Right atrium auricular region (tissue), 2 donors: Measurements from ENCODE around the gene CTSE. TPM values are rescaled to one million over a fixed set of nuclear protein-coding genes. Genes with fewer than 3 reads are reported as not detected.

Source experiments
- DNase-seq: peaks from one replicate; pipeline ENCODE4 v3.0.0-alpha.2; 2019; ENCODE audit warnings: low spot score
- H3K27ac ChIP-seq, 2 donors: fragments of 200-600 bp; sonication (generic); 1 replicate in 1 of 2; 2 replicates in 1 of 2; pipeline ENCODE4 v1.5.1; 2016 to 2019
- H3K27me3 ChIP-seq, 2 donors: fragments of 200-600 bp; sonication (generic); one replicate each; pipeline versions ENCODE4 v1.5.1 to v1.6.0; 2017 to 2019
- H3K36me3 ChIP-seq: fragments of 200-600 bp; sonication (generic); one replicate; pipeline ENCODE4 v1.5.1; 2016
- H3K4me1 ChIP-seq, 2 donors: fragments of 200-600 bp; sonication (generic); one replicate each; pipeline versions ENCODE4 v1.5.1 to v1.6.0; 2017 to 2019
- H3K4me3 ChIP-seq, 2 donors: fragments of 200-600 bp; sonication (generic); 1 replicate in 1 of 2; 2 replicates in 1 of 2; pipeline ENCODE4 v1.5.1; 2017 to 2019; ENCODE audit warnings: mild to moderate bottlenecking in 1 of 2, moderate library complexity in 1 of 2
- H3K9me3 ChIP-seq, 2 donors: fragments of 200-600 bp; sonication (generic); one replicate each; pipeline ENCODE4 v1.5.1; 2019
- total RNA-seq, 2 donors: library from RNA; depleted of rRNA; stranded (reverse); fragments of >200 nt; gene quantifications; one replicate each; pipeline ENCODE4 v1.1.0, GENCODE V29; 2016
- TF ChIP-seq, protein P1 (sequence below), 2 donors: fragments of 200-600 bp; sonication (generic); IDR thresholded peaks; one replicate each; pipeline ENCODE4 v1.5.1; 2019; ENCODE audit warnings: antibody characterized with exemption in 2 of 2

Gene CTSE
- total RNA-seq, 2 donors from 2014 or later = 1.1 TPM; not detected in 1

DNA sequence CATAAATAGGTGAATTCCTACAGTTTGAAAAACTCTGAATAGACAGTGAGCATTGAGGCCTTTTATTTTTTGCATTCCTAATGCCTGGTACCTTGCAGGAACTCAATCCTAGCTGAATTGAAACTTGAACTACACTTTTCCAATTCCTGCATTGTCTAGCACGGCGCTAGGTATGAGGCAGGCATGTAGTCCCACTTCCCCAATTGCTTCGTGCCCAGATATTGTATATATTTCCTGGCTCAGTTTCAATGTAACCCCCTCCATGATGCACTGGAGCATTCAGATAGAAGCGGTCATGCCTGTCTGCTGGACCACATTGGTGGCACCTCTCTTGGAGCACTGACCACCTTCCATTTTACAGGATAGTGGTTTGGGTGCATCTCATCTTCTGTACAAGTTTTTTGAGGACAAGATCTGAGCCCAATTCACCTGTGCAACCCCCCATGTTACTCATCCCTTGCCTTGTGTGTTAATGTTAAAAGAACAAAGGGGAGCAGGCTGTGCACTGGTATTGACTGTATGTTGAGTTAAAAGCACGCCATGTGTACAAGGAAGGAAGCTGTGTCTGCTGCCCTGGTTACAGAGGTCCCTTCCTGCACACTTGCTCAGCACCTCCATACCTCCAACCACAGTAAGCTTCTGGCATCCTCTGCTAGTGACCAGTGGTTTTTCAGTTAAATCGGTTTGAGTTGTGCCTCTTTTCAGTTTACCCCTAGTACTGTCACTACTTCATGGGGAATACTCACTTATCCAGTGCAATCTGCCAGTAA lies 10.5 kb downstream of the CTSE start:
- no peak overlapping the region for H3K4me3 ChIP-seq
- no peaks in the 10 kb centered on the region for H3K4me1 ChIP-seq
- no peak overlapping the region for H3K27ac ChIP-seq
- no peaks in the 10 kb centered on the region for H3K36me3 ChIP-seq
- no peak for DNase-seq
- TF ChIP-seq, protein P1, sequence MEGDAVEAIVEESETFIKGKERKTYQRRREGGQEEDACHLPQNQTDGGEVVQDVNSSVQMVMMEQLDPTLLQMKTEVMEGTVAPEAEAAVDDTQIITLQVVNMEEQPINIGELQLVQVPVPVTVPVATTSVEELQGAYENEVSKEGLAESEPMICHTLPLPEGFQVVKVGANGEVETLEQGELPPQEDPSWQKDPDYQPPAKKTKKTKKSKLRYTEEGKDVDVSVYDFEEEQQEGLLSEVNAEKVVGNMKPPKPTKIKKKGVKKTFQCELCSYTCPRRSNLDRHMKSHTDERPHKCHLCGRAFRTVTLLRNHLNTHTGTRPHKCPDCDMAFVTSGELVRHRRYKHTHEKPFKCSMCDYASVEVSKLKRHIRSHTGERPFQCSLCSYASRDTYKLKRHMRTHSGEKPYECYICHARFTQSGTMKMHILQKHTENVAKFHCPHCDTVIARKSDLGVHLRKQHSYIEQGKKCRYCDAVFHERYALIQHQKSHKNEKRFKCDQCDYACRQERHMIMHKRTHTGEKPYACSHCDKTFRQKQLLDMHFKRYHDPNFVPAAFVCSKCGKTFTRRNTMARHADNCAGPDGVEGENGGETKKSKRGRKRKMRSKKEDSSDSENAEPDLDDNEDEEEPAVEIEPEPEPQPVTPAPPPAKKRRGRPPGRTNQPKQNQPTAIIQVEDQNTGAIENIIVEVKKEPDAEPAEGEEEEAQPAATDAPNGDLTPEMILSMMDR (IDR thresholded peaks at IDR 0.05) = no peak
- no peaks in the 10 kb centered on the region for H3K27me3 ChIP-seq
- H3K9me3 ChIP-seq = no peaks in the 10 kb centered on the region

DNA sequence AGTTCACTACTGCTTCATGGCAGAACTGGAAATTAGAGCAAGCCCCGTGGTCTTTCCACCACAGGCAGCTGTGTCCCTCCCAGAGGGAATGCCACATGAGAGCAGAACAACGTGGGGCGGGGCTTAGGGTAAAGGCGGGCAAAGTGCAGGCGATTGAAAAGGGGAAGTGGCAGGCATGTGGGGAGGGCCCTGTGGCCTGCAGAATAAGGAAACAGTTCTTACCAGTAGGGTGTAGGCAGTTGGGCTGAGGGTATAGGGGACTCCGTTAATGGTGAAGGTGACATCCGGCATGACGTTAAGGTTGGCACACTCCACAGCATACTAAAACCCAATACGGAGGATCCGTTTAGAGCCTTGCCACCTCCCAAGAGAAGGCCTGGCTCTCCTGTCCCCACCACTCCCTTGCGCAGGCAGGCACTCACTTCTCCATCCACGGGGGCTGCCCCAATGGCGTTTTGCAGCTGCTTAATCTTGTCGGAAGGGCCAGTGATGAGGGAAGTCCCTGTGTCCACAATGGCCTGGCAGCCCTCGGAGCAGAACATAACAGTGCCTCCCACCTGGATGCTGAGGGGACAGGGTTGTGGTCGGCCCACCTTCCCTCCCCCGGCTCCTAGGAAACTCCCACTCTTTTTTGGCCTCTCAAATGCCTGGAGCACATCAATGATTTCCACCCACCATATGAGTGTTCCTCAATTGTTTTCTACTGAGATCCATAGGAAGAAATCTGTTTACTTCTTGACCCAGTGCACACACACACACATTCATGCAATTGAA lies 11.4 kb downstream of the CTSE start:
- Histone ChIP-seq H3K27ac (no peak overlapping the region), H3K9me3 (no peaks in the 10 kb centered on the region), H3K27me3 (no peaks in the 10 kb centered on the region), H3K36me3 (no peaks in the 10 kb centered on the region), H3K4me3 (no peak overlapping the region), H3K4me1 (no peaks in the 10 kb centered on the region)
- peak; percentile 70 for DNase-seq
- TF ChIP-seq, protein P1 (IDR thresholded peaks at IDR 0.05) = no peak

DNA sequence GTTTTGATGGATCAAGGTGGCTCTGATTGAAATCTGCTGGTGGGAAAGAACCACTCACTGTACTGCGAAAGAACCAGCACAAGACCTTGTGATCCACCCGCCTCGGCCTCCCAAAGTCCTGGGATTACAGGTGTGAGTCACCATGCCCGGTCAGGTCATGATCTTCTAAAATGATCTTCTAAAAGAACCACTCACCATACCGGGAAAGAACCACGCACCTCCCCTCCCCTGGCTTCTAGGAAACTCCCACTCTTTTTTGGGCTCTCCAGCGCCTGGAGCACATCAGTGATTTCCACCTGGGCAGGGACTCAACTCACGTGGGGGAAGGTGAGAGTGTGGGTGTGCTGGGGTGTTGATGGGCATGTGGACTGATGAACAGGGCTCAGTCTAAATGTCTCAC lies 12.6 kb downstream of the CTSE start:
- no peaks in the 10 kb centered on the region for H3K4me1 ChIP-seq
- H3K9me3 ChIP-seq = no peaks in the 10 kb centered on the region
- H3K27ac ChIP-seq = no peak overlapping the region
- no peak for DNase-seq
- TF ChIP-seq, protein P1 (IDR thresholded peaks at IDR 0.05) = no peak
- no peak overlapping the region for H3K4me3 ChIP-seq
- H3K27me3 ChIP-seq = no peaks in the 10 kb centered on the region
- H3K36me3 ChIP-seq = no peaks in the 10 kb centered on the region

DNA sequence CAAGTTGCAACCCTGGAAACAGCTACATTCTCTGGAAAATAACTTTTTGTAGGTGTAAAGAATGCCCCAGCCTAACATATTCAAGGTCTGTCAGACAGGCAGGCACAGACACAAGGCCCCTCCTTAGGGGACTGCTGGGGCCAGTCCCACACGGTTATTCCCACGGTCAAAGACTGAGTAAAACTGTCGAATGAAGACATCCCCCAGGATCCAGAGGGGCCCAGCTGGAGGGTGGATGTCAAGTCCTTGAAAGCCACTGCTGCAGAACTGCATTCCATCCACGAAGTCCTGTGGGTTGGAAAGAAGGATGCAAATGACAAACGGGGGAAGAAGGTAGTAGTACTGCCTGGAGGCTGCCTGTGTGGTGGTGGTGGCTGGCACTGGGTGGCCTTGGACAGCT lies 13.6 kb downstream of the CTSE start:
- H3K9me3 ChIP-seq = no peaks in the 10 kb centered on the region
- peaks cover 0 to 4% of the 10 kb centered on the region in 2 donors for H3K4me1 ChIP-seq
- H3K4me3 ChIP-seq = no peak overlapping the region
- no peaks in the 10 kb centered on the region for H3K27me3 ChIP-seq
- H3K27ac ChIP-seq = no peak overlapping the region
- no peak for DNase-seq
- no peaks in the 10 kb centered on the region for H3K36me3 ChIP-seq
- TF ChIP-seq, protein P1 (IDR thresholded peaks at IDR 0.05) = no peak

DNA sequence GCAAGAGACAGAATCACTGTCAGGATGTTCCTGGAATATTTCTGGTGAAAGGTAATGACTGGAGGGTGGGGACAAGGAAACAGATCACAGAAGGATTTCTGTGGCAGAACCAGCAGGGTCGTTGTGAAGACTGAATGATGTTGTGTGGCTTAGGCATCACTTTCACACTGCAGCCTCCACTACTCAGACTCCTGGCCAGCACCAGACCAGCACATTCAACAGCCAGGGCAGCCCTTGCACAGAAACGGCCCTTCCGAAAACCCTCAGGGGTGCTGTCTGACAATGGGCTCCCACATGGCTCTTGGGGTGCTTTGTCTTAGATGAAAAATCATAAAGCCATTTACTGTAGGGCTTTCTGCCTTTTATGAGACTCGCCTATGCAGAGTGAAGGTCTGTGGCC lies 16.7 kb downstream of the CTSE start:
- Histone ChIP-seq H3K36me3 (no peaks in the 10 kb centered on the region), H3K27ac (no peak overlapping the region), H3K27me3 (no peaks in the 10 kb centered on the region), H3K9me3 (no peaks in the 10 kb centered on the region), H3K4me3 (no peak overlapping the region), H3K4me1 (peaks cover 0 to 27% of the 10 kb centered on the region in 2 donors)
- TF ChIP-seq, protein P1 (IDR thresholded peaks at IDR 0.05) = no peak
- no peak for DNase-seq
